ENCODE results near the gene NANP. TPM values are rescaled to one million over a fixed set of nuclear protein-coding genes. Genes with fewer than 3 reads are reported as not detected.

The NANP gene
- total RNA-seq, 1 experiment from 2014 or later, result 7.3 TPM

- Histone ChIP-seq H3K4me1 (ENCODE audit: control insufficient read depth in 1 of 2, insufficient read depth in 2 of 2, low read length in 2 of 2) (peaks cover 6 to 21% of the 10 kb centered on the region in 2 experiments; a peak in 3 of 4 replicates), H3K9me3 (ENCODE audit: control insufficient read depth in 1 of 2, insufficient read depth in 1 of 2, low read depth in 1 of 2, low read length in 2 of 2) (no peaks in the 10 kb centered on the region), H3K4me2 (ENCODE audit: low read length) (no peak overlapping the region), H3K79me2 (ENCODE audit: insufficient read depth, low read length) (no peaks in the 10 kb centered on the region), H4K20me1 (ENCODE audit: insufficient read depth) (no peaks in the 10 kb centered on the region), H3K36me3 (ENCODE audit: control insufficient read depth in 1 of 2, insufficient read depth in 2 of 2, low read length in 2 of 2) (no peaks in the 10 kb centered on the region), H3K27ac (ENCODE audit: low read depth, low read length) (no peak overlapping the region), H3K4me3 (replicated peaks in 1 of 2; ENCODE audit: low read depth in 1 of 2, low read length in 2 of 2) (no peak overlapping the region), H3K27me3 (ENCODE audit: insufficient read depth, low read length) (no peaks in the 10 kb centered on the region), H3K9ac (ENCODE audit: low read length) (no peak overlapping the region), H3K9me2 (ENCODE audit: insufficient read depth) (no peaks in the 10 kb centered on the region), H2AFZ (ENCODE audit: low read depth, low read length, poor library complexity, severe bottlenecking) (no peak overlapping the region)
- no peak for TF ChIP-seq POLR2AphosphoS5 (IDR thresholded peaks at IDR 0.05; ENCODE audit: low read depth, low read length)
- no peak for TF ChIP-seq EGR1 (IDR thresholded peaks at IDR 0.05; ENCODE audit: low read depth)
- TF ChIP-seq JUND (IDR thresholded peaks at IDR 0.05), result no peak
- TF ChIP-seq TCF7L2 (IDR thresholded peaks at IDR 0.05; ENCODE audit: borderline replicate concordance, extremely low read depth, insufficient read depth, insufficient read length), result no peak
- TF ChIP-seq CBX3 (IDR thresholded peaks at IDR 0.05; ENCODE audit: low read depth), result no peak
- TF ChIP-seq ATF3 (IDR thresholded peaks at IDR 0.05), result no peak
- TF ChIP-seq CTCF (IDR thresholded peaks at IDR 0.05 in 2 of 3, conservative IDR thresholded peaks at IDR 0.05 in 1 of 3; ENCODE audit: borderline replicate concordance in 1 of 3, insufficient read depth in 1 of 3, low read depth in 2 of 3, low read length in 2 of 3), result no peak
- TF ChIP-seq ZFX (IDR thresholded peaks at IDR 0.05), result no peak
- TF ChIP-seq POLR2A (IDR thresholded peaks at IDR 0.05; ENCODE audit: borderline replicate concordance, extremely low read depth, insufficient read depth, insufficient read length), result no peak
- TF ChIP-seq CEBPB (IDR thresholded peaks at IDR 0.05; ENCODE audit: low read depth), result no peak
- TF ChIP-seq ELF1 (IDR thresholded peaks at IDR 0.05; ENCODE audit: borderline replicate concordance, low read depth), result no peak
- TF ChIP-seq EZH2phosphoT487 (IDR thresholded peaks at IDR 0.05; ENCODE audit: borderline replicate concordance), result no peak
- no peak for TF ChIP-seq SIN3A (IDR thresholded peaks at IDR 0.05; ENCODE audit: low read depth)
- no peak for TF ChIP-seq RAD21 (IDR thresholded peaks at IDR 0.05; ENCODE audit: low read depth)
- no peak for TF ChIP-seq YY1 (IDR thresholded peaks at IDR 0.05; ENCODE audit: extremely low read depth, insufficient replicate concordance, low read depth, low read length)
- TF ChIP-seq REST (IDR thresholded peaks at IDR 0.05; ENCODE audit: low read depth), result no peak
- TF ChIP-seq SRF (IDR thresholded peaks at IDR 0.05; ENCODE audit: low read depth), result no peak
- no peak for TF ChIP-seq ZBTB33 (IDR thresholded peaks at IDR 0.05; ENCODE audit: extremely low read depth, insufficient replicate concordance, low read length)
- no peak for TF ChIP-seq SP1 (IDR thresholded peaks at IDR 0.05; ENCODE audit: low read depth)
- no peak for TF ChIP-seq EZH2 (IDR thresholded peaks at IDR 0.05)
- BruUV-seq (replicated peaks), result no TSS peak
- DNase-seq (ENCODE audit: low read depth, low spot score) (no peak), ATAC-seq (no peak)
- CTCF ChIA-PET, result no interaction called here
- RAD21 ChIA-PET (ENCODE audit: low non-redundant PET in 1 of 2, low total read pairs in 2 of 2, uncharacterized antibody in 2 of 2, unreplicated experiment in 2 of 2), result no interaction called here
- intact Hi-C loops (cut with micrococcal nuclease), result no loop called here
- POLR2A ChIA-PET, result no interaction called here
Observed at GRCh38 chr20:25587536-25587935, 36.3 kb downstream of the NANP start.
